Stimulated activated CD8-positive, alpha-beta memory T cell treated with anti-CD3 and anti-CD28 coated beads, Interleukin-15, amount 100 ng/mL, for 24 hours (primary cell): ENCODE data around the gene NAA15.
"Not testable (repeated sequence)": the region's sequence is repeated elsewhere in the genome, so short reads cannot be mapped to it uniquely, and the experiment has no call there.

Experiments used
- DNase-seq: peaks from one replicate; pipeline ENCODE4 v3.0.0-alpha.2; 2020; ENCODE audit warnings: low read depth

Gene NAA15

DNA sequence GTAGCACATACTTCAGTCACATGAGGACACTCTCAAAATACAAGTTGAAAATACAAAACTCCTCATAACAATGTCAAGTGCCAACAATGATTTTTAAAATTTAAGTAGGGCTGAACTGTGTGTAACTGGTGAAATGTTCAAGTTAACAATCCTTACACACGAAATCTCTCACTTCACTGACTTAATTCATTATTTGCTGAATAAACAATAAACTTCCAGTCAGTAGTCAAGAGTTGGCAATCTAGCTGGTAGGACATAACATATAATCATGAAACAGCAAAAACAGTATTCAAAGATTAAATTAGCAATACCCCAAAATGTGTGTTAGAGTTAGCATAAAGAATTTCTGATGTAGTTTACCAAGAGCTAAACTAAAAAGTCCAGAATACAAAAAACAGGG lies 150.7 kb downstream of the NAA15 start:
- DNase-seq, result no peak

- no peak for DNase-seq
Measured at GRCh38 chr4:139453041-139453370, 151.7 kb downstream of the NAA15 start.

DNA sequence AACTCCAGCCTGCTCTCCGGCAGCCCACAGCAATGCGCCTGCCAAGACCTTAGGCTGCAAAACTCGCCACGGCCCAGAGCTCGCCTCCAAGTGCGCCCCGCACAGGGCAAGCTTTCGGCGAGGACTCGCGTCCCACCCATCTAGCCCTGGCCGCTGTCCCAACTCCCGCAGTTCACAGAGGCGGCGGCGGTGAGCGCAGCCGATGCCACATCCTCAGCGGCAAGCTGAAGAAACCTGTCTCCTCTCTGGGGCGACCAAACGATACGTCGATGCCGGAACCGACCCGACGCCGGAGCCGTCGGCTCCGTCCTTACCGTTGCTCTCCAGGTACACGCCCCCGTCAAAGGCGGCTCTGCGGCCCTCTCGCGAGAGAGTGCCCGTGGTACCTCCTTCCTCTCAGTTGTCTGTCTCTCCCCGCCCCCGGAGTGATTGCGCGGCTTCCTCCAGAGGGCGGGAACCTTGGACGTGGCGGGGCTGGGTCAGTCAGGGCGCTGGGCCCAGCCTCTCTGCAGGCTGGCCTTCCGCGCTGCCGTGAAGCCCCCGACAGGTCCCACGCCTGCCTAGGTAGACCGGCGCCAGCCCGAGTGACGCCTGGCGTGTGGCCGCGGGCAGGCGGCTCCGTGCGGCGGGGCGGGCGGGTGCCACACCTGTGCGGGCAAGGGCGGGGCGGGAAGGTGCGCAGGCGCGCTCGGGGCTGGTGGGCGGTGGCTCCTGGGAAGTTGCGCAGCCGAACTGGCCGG lies 152.2 kb downstream of the NAA15 start:
- peak; percentile 89 for DNase-seq

DNA sequence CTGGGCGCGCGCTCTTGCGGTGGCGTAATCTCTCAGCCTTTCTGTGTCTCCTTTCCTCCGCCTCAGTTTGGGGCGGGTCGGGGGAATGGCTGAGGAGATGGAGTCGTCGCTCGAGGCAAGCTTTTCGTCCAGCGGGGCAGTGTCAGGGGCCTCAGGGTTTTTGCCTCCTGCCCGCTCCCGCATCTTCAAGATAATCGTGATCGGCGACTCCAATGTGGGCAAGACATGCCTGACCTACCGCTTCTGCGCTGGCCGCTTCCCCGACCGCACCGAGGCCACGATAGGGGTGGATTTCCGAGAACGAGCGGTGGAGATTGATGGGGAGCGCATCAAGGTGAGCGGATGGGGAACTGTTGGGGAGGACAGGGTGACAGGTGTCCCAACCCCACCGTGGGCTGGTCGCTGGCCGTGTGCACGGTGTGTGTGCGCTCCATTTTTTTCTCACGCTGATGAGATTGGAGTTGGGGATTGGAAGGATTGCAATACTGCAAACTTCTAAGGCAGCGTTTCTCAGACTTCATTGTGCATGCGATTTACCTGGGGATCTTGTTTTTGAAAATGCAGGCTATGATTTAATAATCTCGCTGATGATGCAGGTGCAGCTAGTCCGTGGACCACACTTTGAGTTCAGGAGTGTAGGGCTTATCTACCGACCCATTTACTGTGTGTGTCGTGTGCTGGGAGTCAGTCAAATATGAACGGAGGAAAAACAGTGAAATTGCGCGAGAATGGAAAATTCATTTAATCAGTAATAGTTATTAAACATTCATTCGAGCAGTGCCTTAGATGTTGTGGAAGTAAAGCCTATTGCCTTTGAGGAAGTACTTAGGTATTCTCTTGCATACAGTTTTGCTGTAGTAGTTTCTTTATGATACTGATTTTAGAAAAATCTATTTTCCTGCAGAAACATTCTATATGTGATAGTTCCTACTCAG lies 153.1 kb downstream of the NAA15 start, which contains the start of gene RAB33B:
RAB33B (plus strand) TSS at position 11 of the 935 bp plus-strand sequence; CDS start at position 86, 75 bp downstream.
- no peak for DNase-seq

- DNase-seq, result no peak
Measured at GRCh38 chr4:139455126-139455538, 153.8 kb downstream of the NAA15 start.

DNA sequence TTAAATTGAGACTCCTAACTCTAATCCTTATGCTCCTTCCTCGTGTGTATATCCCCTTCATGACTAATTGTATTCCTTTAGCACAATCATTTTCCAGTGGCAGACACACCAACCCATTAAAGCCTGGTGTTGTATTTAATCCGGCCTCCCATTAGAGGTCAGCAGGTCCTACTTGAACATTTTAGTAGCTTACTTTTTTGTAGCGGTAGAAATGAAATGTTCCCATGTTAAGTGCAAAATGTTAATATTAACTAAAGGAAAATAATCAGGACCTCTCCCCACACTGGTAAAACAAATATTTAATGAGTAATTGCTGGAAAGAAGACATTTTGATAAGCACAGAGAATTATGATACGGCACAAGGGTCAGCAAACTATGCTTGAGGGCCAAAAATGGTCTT lies 156.0 kb downstream of the NAA15 start:
- no peak for DNase-seq

DNA sequence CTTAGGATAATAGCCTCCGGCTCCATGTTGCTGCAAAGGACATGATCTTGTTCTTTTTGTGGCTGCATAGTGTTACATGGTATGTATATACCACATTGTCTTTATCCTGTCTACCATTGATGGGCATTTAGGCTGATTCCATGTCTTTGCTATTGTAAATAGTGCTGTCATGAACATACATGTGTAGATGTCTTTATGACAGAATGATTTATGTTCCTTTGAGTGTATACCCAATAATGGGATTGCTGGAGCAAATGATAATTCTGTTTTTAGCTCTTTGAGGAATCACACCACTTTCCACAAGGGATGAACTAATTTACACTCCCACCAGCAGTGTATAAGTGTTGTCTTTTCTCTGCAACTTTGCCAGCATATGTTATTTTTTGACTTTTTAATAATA lies 157.2 kb downstream of the NAA15 start:
- DNase-seq, result no peak

DNA sequence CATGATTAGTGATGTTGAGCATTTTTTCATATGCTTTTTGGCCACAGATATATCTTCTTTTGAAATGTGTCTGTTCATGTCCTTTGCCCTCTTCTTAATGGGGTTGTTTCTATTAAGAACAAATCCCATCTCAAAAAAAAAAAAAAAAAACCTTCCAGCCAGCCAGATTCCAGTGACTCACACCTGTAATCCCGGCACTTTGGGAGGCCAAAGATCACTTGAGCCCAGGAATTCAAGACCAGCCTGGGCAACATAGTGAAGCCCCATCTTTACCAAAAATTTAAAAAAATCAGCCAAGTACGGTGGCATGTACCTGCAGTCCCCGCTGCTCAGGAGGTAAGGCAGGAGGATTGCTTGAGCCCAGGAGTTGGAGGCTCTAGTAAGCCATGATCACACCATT lies 157.7 kb downstream of the NAA15 start:
- DNase-seq, result no peak

GRCh38 chr4:139460565-139460964 lies 159.3 kb downstream of the NAA15 start:
- no peak for DNase-seq

DNA sequence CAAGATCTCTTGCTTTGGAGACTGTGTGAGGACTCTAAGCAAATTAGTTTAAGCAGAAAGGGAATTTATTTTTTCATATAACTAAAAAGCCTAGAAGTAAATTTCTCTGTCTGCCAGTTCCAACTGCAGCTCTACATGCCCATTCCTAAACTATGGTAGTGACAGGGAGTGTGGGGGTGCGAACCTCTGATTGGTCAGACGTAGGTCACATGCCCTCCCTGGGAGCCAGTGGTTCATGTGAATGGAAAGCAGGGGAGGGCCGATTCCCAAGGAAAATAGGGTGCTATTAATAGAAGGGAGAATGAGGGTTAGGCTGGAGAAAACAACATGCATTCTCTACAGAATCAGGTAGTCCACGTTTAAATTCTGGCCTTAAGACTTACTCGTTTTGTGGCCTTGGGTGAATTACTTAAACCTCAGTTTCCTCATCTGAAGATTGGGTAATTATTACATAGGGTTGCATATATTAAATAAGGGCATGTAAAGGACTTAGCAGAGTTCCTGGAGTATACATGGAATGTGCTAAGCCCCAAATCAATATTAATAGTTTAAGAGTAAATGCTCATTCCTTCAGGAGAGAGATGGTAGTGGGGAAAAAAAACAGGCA lies 159.8 kb downstream of the NAA15 start:
- DNase-seq, result no peak

DNA sequence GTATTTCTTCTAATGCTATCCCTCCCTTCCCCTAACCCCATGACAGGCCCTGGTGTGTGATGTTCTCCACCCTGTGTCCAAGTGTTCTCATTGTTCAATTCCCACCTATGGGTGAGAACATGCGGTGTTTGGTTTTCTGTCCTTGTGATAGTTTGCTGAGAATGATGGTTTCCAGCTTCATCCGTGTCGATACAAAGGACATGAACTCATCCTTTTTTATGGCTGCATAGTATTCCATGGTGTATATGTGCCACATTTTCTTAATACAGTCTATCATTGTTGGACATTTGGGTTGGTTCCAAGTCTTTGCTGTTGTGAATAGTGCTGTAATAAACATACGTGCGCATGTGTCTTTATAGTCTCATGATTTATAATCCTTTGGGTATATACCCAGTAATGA lies 163.2 kb downstream of the NAA15 start:
- not testable (repeated sequence) for DNase-seq

DNA sequence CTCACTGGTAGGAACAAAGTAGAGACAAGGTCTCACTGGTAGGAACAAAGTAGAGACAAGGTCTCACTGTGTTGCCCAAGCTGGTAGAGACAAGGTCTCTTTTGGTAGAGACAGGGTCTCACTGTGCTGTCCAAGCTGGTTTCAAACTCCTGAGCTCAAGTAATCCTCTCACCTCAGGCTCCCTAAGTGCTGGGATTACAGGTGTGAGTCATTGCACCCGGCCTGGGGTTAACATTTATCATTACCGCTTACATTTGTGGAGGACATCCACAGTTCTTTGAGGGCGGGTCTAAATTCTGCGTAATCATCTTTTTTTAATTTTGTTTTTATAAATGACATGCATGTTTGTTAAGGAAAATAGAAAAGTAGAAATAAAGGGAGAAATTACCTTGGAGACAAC lies 164.6 kb downstream of the NAA15 start:
- DNase-seq, result no peak

GRCh38 chr4:139468756-139469155 lies 167.5 kb downstream of the NAA15 start:
- DNase-seq, result not testable (repeated sequence)

GRCh38 chr4:139469216-139469615 lies 167.9 kb downstream of the NAA15 start:
- DNase-seq, result no peak
